GM12873 (cell line): ENCODE data around the gene FCN2.

Experiments
- TF ChIP-seq, protein P1 (sequence below): IDR thresholded peaks from 2 replicates; pipeline ENCODE4 v1.5.1; 2012; ENCODE audit warnings: low read depth, mild to moderate bottlenecking, moderate library complexity, low read length, control low read depth; ENCODE audit not compliant: insufficient read depth; ENCODE audit errors: missing control alignments

The FCN2 gene

DNA sequence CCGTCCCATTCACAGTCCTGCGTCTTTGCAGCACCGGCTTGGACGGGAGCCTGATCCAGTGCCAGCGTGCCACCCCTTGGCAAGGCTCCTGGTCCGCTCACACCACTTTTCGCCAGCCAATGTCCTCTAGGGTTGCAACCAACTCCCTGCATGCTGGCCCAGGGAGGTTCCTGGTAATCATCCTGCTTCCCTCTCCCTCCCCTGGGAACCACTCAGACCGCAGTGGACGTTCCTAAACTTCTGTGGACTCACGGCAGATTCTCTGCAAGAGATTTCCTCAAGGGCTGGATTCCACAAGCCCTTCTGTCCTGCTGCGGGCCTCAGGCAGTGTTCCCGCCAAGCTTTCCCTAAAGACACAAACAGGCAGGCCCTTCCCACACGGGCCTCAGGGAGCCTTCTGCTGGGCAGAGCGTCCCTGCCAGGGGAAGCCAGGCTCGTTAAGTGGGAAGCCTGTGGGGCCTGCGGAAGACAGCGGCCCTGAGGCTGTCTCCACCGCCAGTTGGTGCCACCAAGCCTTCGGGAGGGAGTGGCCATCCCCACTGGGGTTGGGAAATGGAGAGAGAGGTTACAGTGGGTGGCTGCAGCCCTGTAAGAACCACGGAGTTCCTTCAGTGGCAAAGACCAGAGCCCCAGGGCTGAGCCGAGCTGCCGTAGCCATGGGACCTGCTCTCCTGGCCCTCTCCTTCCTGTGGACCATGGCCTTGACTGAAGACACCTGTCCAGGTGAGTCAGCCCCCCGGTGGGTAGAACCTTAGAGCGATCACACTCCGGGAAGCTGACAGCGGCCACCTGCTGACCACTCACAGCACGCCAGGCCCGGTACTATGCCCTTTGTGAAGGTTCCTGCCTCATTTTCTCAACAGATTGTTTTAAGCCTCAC is 16.4 kb upstream of the FCN2 start:
- TF ChIP-seq, protein P1, sequence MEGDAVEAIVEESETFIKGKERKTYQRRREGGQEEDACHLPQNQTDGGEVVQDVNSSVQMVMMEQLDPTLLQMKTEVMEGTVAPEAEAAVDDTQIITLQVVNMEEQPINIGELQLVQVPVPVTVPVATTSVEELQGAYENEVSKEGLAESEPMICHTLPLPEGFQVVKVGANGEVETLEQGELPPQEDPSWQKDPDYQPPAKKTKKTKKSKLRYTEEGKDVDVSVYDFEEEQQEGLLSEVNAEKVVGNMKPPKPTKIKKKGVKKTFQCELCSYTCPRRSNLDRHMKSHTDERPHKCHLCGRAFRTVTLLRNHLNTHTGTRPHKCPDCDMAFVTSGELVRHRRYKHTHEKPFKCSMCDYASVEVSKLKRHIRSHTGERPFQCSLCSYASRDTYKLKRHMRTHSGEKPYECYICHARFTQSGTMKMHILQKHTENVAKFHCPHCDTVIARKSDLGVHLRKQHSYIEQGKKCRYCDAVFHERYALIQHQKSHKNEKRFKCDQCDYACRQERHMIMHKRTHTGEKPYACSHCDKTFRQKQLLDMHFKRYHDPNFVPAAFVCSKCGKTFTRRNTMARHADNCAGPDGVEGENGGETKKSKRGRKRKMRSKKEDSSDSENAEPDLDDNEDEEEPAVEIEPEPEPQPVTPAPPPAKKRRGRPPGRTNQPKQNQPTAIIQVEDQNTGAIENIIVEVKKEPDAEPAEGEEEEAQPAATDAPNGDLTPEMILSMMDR = no peak

DNA sequence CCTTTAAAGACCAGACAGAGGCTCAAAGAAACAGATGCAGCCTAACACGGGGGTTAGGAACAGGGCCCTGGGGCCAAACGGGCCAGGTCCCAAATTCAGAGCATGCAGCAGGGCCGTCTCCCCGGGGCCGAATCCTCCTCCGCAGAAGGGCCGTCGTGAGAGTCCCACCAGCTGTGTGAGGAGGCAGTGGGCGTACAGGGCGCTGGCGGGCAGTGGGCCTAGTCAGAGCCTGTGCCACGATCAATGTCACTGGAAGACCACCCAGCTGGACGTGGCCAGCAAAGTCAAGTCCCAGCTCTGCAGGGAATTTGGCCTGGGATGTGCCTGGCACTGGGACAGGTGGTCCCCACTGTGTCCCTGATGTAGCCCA is 15.8 kb upstream of the FCN2 start:
- TF ChIP-seq, protein P1 = no peak

DNA sequence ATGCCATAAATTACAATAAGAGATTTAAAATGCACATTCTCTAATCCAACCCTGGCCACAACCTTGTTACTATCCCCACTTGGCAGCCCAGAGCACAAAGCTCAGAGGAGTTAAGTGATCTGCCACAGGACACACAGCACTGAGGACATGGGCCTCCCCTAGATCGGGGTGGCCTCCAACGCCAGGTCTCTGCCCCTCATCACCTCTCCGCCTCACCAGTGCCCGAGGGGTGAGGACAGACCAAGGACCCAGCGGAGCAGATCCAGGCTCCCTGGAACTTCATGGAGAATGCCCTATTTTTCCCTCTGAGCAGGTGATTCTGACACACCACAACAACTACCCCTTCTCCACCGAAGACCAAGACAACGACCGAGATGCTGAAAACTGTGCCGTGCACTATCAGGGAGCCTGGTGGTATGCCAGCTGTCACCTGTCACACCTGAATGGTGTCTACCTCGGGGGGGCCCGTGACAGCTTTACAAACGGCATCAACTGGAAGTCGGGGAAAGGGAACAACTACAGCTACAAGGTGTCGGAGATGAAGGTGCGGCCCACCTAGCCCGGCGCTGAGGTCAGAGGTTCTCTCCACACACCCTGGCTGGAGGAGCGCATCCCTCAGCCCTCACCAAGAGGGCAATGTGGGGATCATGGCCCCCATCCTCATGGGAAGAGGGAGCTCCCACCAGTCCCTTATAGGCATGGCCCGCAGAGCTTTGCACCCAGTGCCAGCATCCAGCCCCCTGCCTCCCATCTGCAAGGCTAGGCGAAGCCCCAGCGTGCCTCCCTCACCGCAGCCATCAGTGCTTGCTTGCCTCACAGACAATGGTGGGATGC is 12.5 kb upstream of the FCN2 start:
- TF ChIP-seq, protein P1 = no peak

DNA sequence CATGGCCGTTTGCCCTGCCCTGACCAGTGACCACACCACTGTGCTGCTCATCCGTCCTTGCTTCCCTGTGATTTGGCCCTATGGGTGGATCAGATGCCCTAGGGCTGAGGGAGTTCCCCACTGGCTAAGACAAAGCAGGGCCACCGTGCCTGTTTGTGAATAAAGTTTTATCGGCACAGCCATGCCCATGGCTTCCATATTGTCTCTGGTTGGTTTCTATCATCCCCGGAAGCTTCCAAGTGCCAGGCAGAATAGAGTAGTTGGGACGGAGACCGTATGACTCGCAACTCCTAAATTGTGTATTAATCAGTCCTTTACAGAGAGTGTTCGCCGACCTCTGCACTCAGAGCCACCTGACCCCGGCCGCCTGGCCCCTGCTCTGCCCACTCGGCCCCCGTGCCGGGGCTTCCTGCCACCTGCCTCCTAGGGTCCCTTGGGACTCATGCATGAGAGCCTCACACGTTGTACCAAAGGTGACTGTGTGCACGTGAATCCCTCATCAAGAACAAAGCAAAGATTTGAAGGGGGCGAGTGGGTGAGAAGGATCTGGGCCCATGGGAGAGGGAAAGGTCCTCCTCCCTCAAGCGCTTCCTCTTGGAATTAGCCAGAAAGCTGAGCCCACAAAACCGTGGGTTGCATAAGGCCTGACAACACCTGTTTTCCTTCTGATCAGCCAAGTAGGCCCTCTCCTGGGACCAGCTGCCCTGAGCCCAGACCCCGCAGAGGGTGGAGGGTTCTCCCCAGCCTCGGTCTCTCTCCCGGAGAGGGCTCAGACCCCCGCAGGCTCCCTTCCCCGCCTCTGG is 11.7 kb upstream of the FCN2 start:
- TF ChIP-seq, protein P1 = no peak

DNA sequence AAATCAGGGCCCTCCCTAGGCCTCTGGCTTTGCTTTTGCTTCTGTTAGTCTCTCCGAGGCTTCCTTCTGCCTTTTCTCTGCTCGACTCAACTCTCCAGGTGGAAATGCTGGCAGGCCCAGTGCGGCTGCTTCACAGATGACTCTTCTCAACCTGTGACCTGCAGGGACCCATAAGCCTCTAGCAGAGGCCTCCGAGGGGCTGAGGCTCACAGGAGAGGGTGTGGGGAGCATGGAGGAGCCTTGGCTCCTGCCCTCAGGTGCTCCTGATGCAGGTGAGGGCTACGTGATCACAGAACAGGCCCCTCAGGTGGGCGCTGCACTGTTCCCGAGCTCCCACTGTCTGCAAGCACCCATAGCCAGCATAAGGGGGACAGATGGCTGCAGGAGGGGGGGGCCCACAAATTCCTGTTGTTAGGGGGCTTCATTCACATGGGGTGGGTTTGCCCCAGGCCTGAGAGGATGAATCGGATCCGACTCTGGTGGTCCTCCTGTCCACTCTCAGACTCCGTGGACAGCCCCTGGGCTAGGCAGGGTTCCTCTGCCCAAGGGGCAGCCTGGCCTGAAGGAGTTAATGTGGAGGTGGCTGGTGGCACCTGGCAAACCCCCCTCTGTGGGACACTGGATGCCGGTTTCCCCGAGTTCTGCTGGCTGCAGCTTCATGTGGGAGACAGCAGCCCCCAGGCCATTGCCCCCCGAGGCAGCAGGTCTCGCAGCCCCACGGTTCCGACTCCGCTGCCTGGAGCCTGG is 10.9 kb upstream of the FCN2 start:
- TF ChIP-seq, protein P1 = no peak

DNA sequence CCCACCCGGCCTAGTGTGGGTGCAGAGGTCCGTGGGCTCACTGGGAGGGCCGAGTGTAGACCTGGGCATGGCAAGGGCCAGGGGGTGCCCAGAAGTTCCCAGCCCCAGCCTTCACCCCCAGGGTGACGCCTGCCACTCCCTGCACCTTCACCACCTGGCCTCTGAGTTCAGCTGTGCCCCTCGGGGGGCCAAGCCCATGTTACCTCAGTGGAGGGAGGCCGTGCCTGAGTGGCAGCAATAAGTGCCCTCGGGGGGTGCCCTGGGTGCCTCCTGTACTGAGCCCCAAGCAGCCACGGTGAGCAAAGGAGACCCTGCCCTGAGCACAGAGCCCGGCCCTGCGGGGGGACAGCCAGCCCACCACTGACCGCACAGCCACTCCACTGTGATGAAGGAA is 10.3 kb upstream of the FCN2 start:
- TF ChIP-seq, protein P1 = no peak
